SK-N-SH treated with all-trans-retinoic acid at 6 μM for 48 hours (cell line): ENCODE measurements around the gene RASSF4.

Experiments used
- ATAC-seq: fragments of 200-7000 bp; cut with Tn5 transposase; 3 replicates; pipeline ENCODE4 v1.9.1; 2020; ENCODE audit warnings: mild to moderate bottlenecking, moderate library complexity
- ARNTL ChIP-seq: fragments of 450-650 bp; formaldehyde crosslinking; IDR thresholded peaks from 2 replicates; pipeline ENCODE4 v1.5.0; 2020; ENCODE audit warnings: low read depth, mild to moderate bottlenecking, moderate library complexity, borderline replicate concordance
- BACH2 ChIP-seq: fragments of 250-450 bp; sonication (Bioruptor Pico); IDR thresholded peaks from 2 replicates; pipeline ENCODE4 v1.9.0; 2021; ENCODE audit warnings: mild to moderate bottlenecking, borderline replicate concordance
- CSDC2 ChIP-seq: fragments of 250-450 bp; sonication (Bioruptor Pico); IDR thresholded peaks from 2 replicates; pipeline ENCODE4 v1.5.0; 2020; ENCODE audit warnings: mild to moderate bottlenecking, moderate library complexity
- ESRRG ChIP-seq: fragments of 250-450 bp; sonication (Bioruptor Pico); IDR thresholded peaks from 2 replicates; pipeline ENCODE4 v1.6.1; 2021; ENCODE audit warnings: mild to moderate bottlenecking
- ISL1 ChIP-seq: fragments of 250-450 bp; sonication (Bioruptor Pico); IDR thresholded peaks from 2 replicates; pipeline ENCODE4 v2.1.2; 2022; ENCODE audit warnings: mild to moderate bottlenecking, moderate library complexity
- OSR1 ChIP-seq: fragments of 250-450 bp; sonication (Bioruptor Pico); IDR thresholded peaks from 2 replicates; pipeline ENCODE4 v1.8.0; 2022; ENCODE audit warnings: moderate library complexity, mild to moderate bottlenecking, inconsistent platforms
- PPARA ChIP-seq: fragments of 250-450 bp; sonication (Bioruptor Pico); IDR thresholded peaks from 2 replicates; pipeline ENCODE4 v1.5.0; 2020; ENCODE audit warnings: mild to moderate bottlenecking, borderline replicate concordance
- RARB ChIP-seq: fragments of 250-450 bp; sonication (Bioruptor Pico); IDR thresholded peaks from 2 replicates; pipeline ENCODE4 v1.8.0; 2021; ENCODE audit warnings: mild to moderate bottlenecking, moderate library complexity
- SNAI2 ChIP-seq: fragments of 250-450 bp; sonication (Bioruptor Pico); IDR thresholded peaks from 2 replicates; pipeline ENCODE4 v1.5.0; 2020; ENCODE audit warnings: mild to moderate bottlenecking, moderate library complexity
- TCF4 ChIP-seq: fragments of 250-450 bp; sonication (Bioruptor Pico); IDR thresholded peaks from 2 replicates; pipeline ENCODE4 v1.8.0; 2021; ENCODE audit warnings: mild to moderate bottlenecking, moderate library complexity, borderline replicate concordance
- TOX ChIP-seq: fragments of 250-450 bp; sonication (Bioruptor Pico); IDR thresholded peaks from 2 replicates; pipeline ENCODE4 v1.8.0; 2021; ENCODE audit warnings: mild to moderate bottlenecking, moderate library complexity, borderline replicate concordance
- ZC3H10 ChIP-seq: fragments of 250-450 bp; sonication (Bioruptor Pico); IDR thresholded peaks from 2 replicates; pipeline ENCODE4 v1.5.1; 2021; ENCODE audit warnings: mild to moderate bottlenecking, moderate library complexity
- ZFP3 ChIP-seq: fragments of 250-450 bp; sonication (Bioruptor Pico); IDR thresholded peaks from 2 replicates; pipeline ENCODE4 v1.5.0; 2020; ENCODE audit warnings: mild to moderate bottlenecking, moderate library complexity
- ZNF70 ChIP-seq: fragments of 450-650 bp; formaldehyde crosslinking; IDR thresholded peaks from 2 replicates; pipeline ENCODE4 v1.5.0; 2020; ENCODE audit warnings: mild to moderate bottlenecking, moderate library complexity
- ZNF8 ChIP-seq: fragments of 450-650 bp; formaldehyde crosslinking; IDR thresholded peaks from 2 replicates; pipeline ENCODE4 v1.5.0; 2020; ENCODE audit warnings: mild to moderate bottlenecking, moderate library complexity
- TF ChIP-seq, protein P1 (sequence below): fragments of 250-450 bp; sonication (Bioruptor Pico); IDR thresholded peaks from 2 replicates; pipeline ENCODE4 v1.8.0; 2020; ENCODE audit warnings: mild to moderate bottlenecking, moderate library complexity, borderline replicate concordance
- TF ChIP-seq, protein P2 (sequence below): fragments of 250-450 bp; sonication (Bioruptor Pico); IDR thresholded peaks from 2 replicates; pipeline ENCODE4 v1.5.1; 2021; ENCODE audit warnings: mild to moderate bottlenecking, moderate library complexity
- TF ChIP-seq, protein P3 (sequence below): fragments of 250-450 bp; sonication (Bioruptor Pico); IDR thresholded peaks from 2 replicates; pipeline ENCODE4 v1.5.1; 2020; ENCODE audit warnings: low read depth, mild to moderate bottlenecking, moderate library complexity
- TF ChIP-seq, protein P4 (sequence below): fragments of 250-450 bp; sonication (Bioruptor Pico); IDR thresholded peaks from 2 replicates; pipeline ENCODE4 v1.8.0; 2021; ENCODE audit warnings: low read depth, mild to moderate bottlenecking, moderate library complexity, borderline replicate concordance

Gene RASSF4

DNA sequence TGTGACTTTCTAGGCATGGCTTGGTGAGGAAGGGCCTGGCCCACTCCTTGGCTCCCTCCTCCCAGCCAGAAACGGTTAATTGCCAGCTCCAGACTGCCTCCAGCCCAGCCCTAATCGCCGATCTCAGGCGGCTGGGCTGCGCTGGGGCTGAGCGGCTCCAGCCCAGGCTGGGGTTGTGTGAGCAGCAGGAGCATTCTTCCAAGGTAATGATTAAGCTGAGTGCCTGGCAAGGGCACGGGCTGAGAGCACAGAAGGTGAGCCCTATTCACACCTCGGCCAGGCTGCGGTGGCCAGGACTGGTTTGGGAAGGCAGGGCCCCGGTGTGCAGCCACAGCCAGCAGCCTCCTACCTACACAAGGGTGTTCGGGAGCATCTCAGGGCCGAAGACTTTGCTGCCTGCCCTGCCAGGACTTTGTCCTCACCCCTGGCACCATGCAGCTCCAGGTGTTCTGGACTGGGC lies 48.5 kb upstream of the RASSF4 start, which contains the start of gene TMEM72 (continued):
- no peak for TF ChIP-seq TOX (CRISPR knock-in tag)
- TF ChIP-seq ZC3H10: no peak
- TF ChIP-seq, protein P1, sequence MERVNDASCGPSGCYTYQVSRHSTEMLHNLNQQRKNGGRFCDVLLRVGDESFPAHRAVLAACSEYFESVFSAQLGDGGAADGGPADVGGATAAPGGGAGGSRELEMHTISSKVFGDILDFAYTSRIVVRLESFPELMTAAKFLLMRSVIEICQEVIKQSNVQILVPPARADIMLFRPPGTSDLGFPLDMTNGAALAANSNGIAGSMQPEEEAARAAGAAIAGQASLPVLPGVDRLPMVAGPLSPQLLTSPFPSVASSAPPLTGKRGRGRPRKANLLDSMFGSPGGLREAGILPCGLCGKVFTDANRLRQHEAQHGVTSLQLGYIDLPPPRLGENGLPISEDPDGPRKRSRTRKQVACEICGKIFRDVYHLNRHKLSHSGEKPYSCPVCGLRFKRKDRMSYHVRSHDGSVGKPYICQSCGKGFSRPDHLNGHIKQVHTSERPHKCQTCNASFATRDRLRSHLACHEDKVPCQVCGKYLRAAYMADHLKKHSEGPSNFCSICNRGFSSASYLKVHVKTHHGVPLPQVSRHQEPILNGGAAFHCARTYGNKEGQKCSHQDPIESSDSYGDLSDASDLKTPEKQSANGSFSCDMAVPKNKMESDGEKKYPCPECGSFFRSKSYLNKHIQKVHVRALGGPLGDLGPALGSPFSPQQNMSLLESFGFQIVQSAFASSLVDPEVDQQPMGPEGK (CRISPR knock-in tag): no peak
- TF ChIP-seq ARNTL (CRISPR knock-in tag): no peak

- TF ChIP-seq ZNF70 (no peak), ZNF8 (CRISPR knock-in tag) (no peak), PPARA (CRISPR knock-in tag) (no peak), TCF4 (CRISPR knock-in tag) (no peak), CSDC2 (no peak), ARNTL (CRISPR knock-in tag) (no peak), BACH2 (no peak), ESRRG (CRISPR knock-in tag) (no peak), ISL1 (CRISPR knock-in tag) (no peak), RARB (no peak)
- TF ChIP-seq, protein P2, sequence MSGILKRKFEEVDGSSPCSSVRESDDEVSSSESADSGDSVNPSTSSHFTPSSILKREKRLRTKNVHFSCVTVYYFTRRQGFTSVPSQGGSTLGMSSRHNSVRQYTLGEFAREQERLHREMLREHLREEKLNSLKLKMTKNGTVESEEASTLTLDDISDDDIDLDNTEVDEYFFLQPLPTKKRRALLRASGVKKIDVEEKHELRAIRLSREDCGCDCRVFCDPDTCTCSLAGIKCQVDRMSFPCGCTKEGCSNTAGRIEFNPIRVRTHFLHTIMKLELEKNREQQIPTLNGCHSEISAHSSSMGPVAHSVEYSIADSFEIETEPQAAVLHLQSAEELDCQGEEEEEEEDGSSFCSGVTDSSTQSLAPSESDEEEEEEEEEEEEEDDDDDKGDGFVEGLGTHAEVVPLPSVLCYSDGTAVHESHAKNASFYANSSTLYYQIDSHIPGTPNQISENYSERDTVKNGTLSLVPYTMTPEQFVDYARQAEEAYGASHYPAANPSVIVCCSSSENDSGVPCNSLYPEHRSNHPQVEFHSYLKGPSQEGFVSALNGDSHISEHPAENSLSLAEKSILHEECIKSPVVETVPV (CRISPR knock-in tag): no peak
- TF ChIP-seq, protein P3, sequence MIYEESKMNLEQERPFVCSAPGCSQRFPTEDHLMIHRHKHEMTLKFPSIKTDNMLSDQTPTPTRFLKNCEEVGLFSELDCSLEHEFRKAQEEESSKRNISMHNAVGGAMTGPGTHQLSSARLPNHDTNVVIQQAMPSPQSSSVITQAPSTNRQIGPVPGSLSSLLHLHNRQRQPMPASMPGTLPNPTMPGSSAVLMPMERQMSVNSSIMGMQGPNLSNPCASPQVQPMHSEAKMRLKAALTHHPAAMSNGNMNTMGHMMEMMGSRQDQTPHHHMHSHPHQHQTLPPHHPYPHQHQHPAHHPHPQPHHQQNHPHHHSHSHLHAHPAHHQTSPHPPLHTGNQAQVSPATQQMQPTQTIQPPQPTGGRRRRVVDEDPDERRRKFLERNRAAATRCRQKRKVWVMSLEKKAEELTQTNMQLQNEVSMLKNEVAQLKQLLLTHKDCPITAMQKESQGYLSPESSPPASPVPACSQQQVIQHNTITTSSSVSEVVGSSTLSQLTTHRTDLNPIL (CRISPR knock-in tag): no peak
- TF ChIP-seq, all 23 proteins: peak for 0
- ATAC-seq: no peak
These were observed 47.7 kb upstream of the RASSF4 start for GRCh38 chr10:44911951-44912350.

GRCh38 chr10:44913350-44914081 lies 46.1 kb upstream of the RASSF4 start:
- ATAC-seq: no peak
- TF ChIP-seq, protein P4, sequence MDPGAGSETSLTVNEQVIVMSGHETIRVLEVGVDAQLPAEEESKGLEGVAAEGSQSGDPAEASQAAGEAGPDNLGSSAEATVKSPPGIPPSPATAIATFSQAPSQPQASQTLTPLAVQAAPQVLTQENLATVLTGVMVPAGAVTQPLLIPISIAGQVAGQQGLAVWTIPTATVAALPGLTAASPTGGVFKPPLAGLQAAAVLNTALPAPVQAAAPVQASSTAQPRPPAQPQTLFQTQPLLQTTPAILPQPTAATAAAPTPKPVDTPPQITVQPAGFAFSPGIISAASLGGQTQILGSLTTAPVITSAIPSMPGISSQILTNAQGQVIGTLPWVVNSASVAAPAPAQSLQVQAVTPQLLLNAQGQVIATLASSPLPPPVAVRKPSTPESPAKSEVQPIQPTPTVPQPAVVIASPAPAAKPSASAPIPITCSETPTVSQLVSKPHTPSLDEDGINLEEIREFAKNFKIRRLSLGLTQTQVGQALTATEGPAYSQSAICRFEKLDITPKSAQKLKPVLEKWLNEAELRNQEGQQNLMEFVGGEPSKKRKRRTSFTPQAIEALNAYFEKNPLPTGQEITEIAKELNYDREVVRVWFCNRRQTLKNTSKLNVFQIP (CRISPR knock-in tag): no peak
- no peak for TF ChIP-seq ZNF8 (CRISPR knock-in tag)
- no peak for TF ChIP-seq ZFP3 (CRISPR knock-in tag)
- no peak for TF ChIP-seq ESRRG (CRISPR knock-in tag)

DNA sequence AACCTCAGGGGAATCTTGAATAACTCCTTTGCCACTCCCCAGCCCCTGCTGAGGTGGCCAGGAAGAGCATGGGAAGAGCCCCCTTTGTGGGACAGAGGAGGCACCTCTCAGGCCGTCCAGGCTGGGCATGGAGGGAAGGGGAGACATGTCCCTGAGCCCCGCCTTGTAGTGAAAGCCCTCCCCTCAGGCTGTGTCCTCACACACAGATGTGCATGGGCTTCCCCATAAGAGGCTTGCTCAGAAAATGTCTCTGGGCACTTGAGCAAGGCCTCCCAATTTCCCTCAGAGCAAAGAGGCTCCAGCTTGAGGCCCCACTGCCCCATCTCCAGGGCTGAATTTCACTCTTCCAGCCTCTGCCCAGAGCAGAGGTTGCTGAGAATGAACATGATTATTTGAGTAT lies 44.7 kb upstream of the RASSF4 start:
- TF ChIP-seq BACH2 (no peak), ZC3H10 (no peak), CSDC2 (no peak), ZFP3 (CRISPR knock-in tag) (no peak), TCF4 (CRISPR knock-in tag) (no peak), RARB (no peak), ARNTL (CRISPR knock-in tag) (no peak), OSR1 (CRISPR knock-in tag) (no peak), ZNF70 (no peak), ZNF8 (CRISPR knock-in tag) (no peak), ISL1 (CRISPR knock-in tag) (no peak), PPARA (CRISPR knock-in tag) (no peak), SNAI2 (CRISPR knock-in tag) (no peak)
- TF ChIP-seq, protein P2 (CRISPR knock-in tag): no peak
- TF ChIP-seq, protein P3 (CRISPR knock-in tag): no peak
- TF ChIP-seq, protein P1 (CRISPR knock-in tag): no peak
- TF ChIP-seq, protein P4 (CRISPR knock-in tag): no peak
- no peak for ATAC-seq
